GM12878 (cell line): ENCODE results near the gene BAK1. TPM values are rescaled to one million over a fixed set of nuclear protein-coding genes. Genes with fewer than 3 reads are reported as not detected.

Experiments used
- ATAC-seq: fragments of 200-7000 bp; cut with Tn5 transposase; 3 replicates; pipeline ENCODE4 v1.9.1; 2020; ENCODE audit warnings: mild to moderate bottlenecking, moderate library complexity
- BruUV-seq: library from RNA; stranded (reverse); fragments of 400-500 nt; replicated peaks from 2 replicates; lab custom pipeline; 2021; lab: Mats Ljungman, UMichigan
- CTCF ChIA-PET: fragments of 300-600 bp; sonication (Branson Sonifier 250); formaldehyde crosslinking; extraction: SDS; loops from one replicate; lab custom pipeline; 2021; ENCODE audit warnings: inconsistent platforms; lab: Yijun Ruan, JAX
- POLR2A ChIA-PET: fragments of 350-600 bp; formaldehyde crosslinking; extraction: SDS; loops from one replicate; lab custom pipeline; 2021; ENCODE audit warnings: inconsistent platforms; lab: Charles Lee
- RAD21 ChIA-PET: fragments of 300-600 bp; sonication (Branson Sonifier 250); formaldehyde crosslinking; loops from one replicate; lab custom pipeline; 2023; ENCODE audit warnings: antibody characterized with exemption; ENCODE audit not compliant: unreplicated experiment; lab: Charles Lee
- SMC1A ChIA-PET: fragments of 300-600 bp; sonication (Branson Sonifier 250); formaldehyde crosslinking; loops from one replicate; lab custom pipeline; 2023; ENCODE audit not compliant: unreplicated experiment, uncharacterized antibody; lab: Charles Lee
- DNase-seq: peaks from one replicate; pipeline ENCODE4 v3.0.0-alpha.2; 2011; ENCODE audit warnings: low read depth, low spot score
- FAIRE-seq: peaks from 3 replicates; lab custom pipeline; 2011; peaks lifted over from hg19 to GRCh38; lab: Jason Lieb, UNC
- H2AFZ ChIP-seq: 2 replicates; pipeline ENCODE4 v1.6.0; 2011; ENCODE audit warnings: low read depth, low read length, control low read depth; ENCODE audit not compliant: control insufficient read depth
- H3K27ac ChIP-seq: 2 replicates; pipeline ENCODE4 v1.5.1; 2011; ENCODE audit warnings: control low read depth; ENCODE audit not compliant: control insufficient read depth, insufficient read depth
- H3K27me3 ChIP-seq, 2 experiments: replicated peaks in 1 of 2; 2 replicates each; pipeline versions ENCODE4 v1.6.0 to v1.6.1; 2011; ENCODE audit warnings: low read length in 1 of 2; ENCODE audit not compliant: control insufficient read depth in 2 of 2, insufficient read depth in 2 of 2
- H3K36me3 ChIP-seq, 2 experiments: 2 replicates each; pipeline ENCODE4 v1.5.1; 2011; ENCODE audit warnings: low read length in 1 of 2; ENCODE audit not compliant: control insufficient read depth in 2 of 2, insufficient read depth in 2 of 2
- H3K4me1 ChIP-seq: 2 replicates; pipeline ENCODE4 v1.6.1; 2011; ENCODE audit warnings: mild to moderate bottlenecking, low read length, moderate library complexity, mixed read lengths; ENCODE audit not compliant: control insufficient read depth, insufficient read depth
- H3K4me2 ChIP-seq: 2 replicates; pipeline ENCODE4 v1.6.0; 2011; ENCODE audit warnings: control low read depth; ENCODE audit not compliant: control insufficient read depth, insufficient read depth
- H3K4me3 ChIP-seq: fragments of 200-600 bp; sonication (generic); 2 replicates; pipeline ENCODE4 v1.5.1; 2016
- H3K79me2 ChIP-seq: 2 replicates; pipeline ENCODE4 v1.6.0; 2011; ENCODE audit warnings: low read length; ENCODE audit not compliant: control insufficient read depth, insufficient read depth
- H3K9ac ChIP-seq: 2 replicates; pipeline ENCODE4 v1.8.0; 2011; ENCODE audit warnings: low read length, control low read depth, mixed read lengths; ENCODE audit not compliant: control insufficient read depth, insufficient read depth
- H3K9me3 ChIP-seq: replicated peaks from 3 replicates; pipeline ENCODE4 v1.5.1; 2011; ENCODE audit warnings: mild to moderate bottlenecking, low read length; ENCODE audit not compliant: control insufficient read depth, insufficient read depth
- H4K20me1 ChIP-seq: 2 replicates; pipeline ENCODE4 v1.6.0; 2011; ENCODE audit not compliant: control insufficient read depth, insufficient read depth
- ASH2L ChIP-seq: fragments of 300-600, 200-600 bp; sonication (generic); IDR thresholded peaks from 2 replicates; pipeline ENCODE4 v1.6.1; 2017; ENCODE audit warnings: low read depth, mild to moderate bottlenecking, borderline replicate concordance
- CHD2 ChIP-seq: IDR thresholded peaks from 2 replicates; pipeline ENCODE4 v1.6.1; 2011; ENCODE audit warnings: low read depth, low read length, improper control_type of control experiment, borderline replicate concordance
- HDAC2 ChIP-seq: fragments of 200-600 bp; sonication (generic); IDR thresholded peaks from 2 replicates; pipeline ENCODE4 v1.6.1; 2017
- JUND ChIP-seq: IDR thresholded peaks from 2 replicates; pipeline ENCODE4 v1.6.1; 2012; ENCODE audit warnings: low read depth, mild to moderate bottlenecking, low read length, improper control_type of control experiment, moderate library complexity
- KDM1A ChIP-seq: fragments of 200-600 bp; sonication (generic); IDR thresholded peaks from 2 replicates; pipeline ENCODE4 v1.6.1; 2016; ENCODE audit warnings: borderline replicate concordance
- MTA3 ChIP-seq: IDR thresholded peaks from 2 replicates; pipeline ENCODE4 v1.6.1; 2012; ENCODE audit warnings: low read length, inconsistent platforms, borderline replicate concordance
- NFIC ChIP-seq: IDR thresholded peaks from 2 replicates; pipeline ENCODE4 v1.6.1; 2012; ENCODE audit warnings: low read depth, mild to moderate bottlenecking, inconsistent platforms, low read length, moderate library complexity
- NFYB ChIP-seq: IDR thresholded peaks from 2 replicates; pipeline ENCODE4 v1.6.1; 2011; ENCODE audit warnings: low read depth, mild to moderate bottlenecking, low read length, improper control_type of control experiment, moderate library complexity; ENCODE audit not compliant: insufficient read depth
- NR2F1 ChIP-seq: fragments of 450-650 bp; conservative IDR thresholded peaks from 2 replicates; pipeline ENCODE4 v1.6.1; 2017; ENCODE audit warnings: mild to moderate bottlenecking
- PAX8 ChIP-seq: fragments of 450-650 bp; IDR thresholded peaks from 2 replicates; pipeline ENCODE4 v1.6.1; 2017; ENCODE audit warnings: mild to moderate bottlenecking, moderate library complexity
- PBX3 ChIP-seq: IDR thresholded peaks from 2 replicates; pipeline ENCODE4 v1.6.1; 2011; ENCODE audit warnings: mild to moderate bottlenecking, low read depth, low read length, moderate library complexity; ENCODE audit not compliant: insufficient replicate concordance
- SP1 ChIP-seq: IDR thresholded peaks from one replicate; pipeline ENCODE4 v1.6.1; 2011; ENCODE audit warnings: low read depth, low read length
- SRF ChIP-seq, 2 experiments: IDR thresholded peaks; 2 replicates each; pipeline ENCODE4 v1.6.1; 2011; ENCODE audit warnings: low read depth in 2 of 2, low read length in 2 of 2, mild to moderate bottlenecking in 1 of 2, moderate library complexity in 1 of 2
- ZBED1 ChIP-seq: IDR thresholded peaks from 2 replicates; pipeline ENCODE4 v1.6.1; 2016; ENCODE audit warnings: borderline replicate concordance
- ZBTB4 ChIP-seq: fragments of 450-650 bp; formaldehyde crosslinking; IDR thresholded peaks from 2 replicates; pipeline ENCODE4 v1.4.0; 2022; ENCODE audit warnings: mild to moderate bottlenecking, moderate library complexity
- WGBS: methylation state at CpG from one replicate; pipeline ENCODE4 v1.1.6; 2016; ENCODE audit warnings: low lambda C conversion rate; ENCODE audit not compliant: insufficient replicate concordance, insufficient coverage; ENCODE audit errors: missing lambda C conversion rate; 5-methylcytosine and 5-hydroxymethylcytosine counted together
- in situ Hi-C: fragments of 300-500 bp; cut with MboI; formaldehyde crosslinking; loops from 9 replicates; pipeline ENCODE4 v1.14.3; 2018; ENCODE audit warnings: mixed read lengths
- intact Hi-C: fragments of 100-400 bp; cut with micrococcal nuclease; formaldehyde crosslinking; loops from one replicate; pipeline ENCODE4 v1.14.2; 2022; ENCODE audit not compliant: unreplicated experiment
- polyA plus RNA-seq, 11 experiments: library from polyadenylated mRNA; depleted of rRNA in 4 of 11; unstranded in 6 of 11; stranded (reverse) in 5 of 11; fragments of >200 nt; fragmentation: Nextera tagmentation in 4 of 11; fragmentation: Illumina TruSeq in 1 of 11; extraction: Ambion mirVana in 4 of 11; extraction: Trizol in 1 of 11; gene quantifications; 1 replicate in 1 of 11; 2 replicates in 10 of 11; pipeline versions ENCODE4 v1.2.1 to v1.2.3, GENCODE V29; 2011 to 2016; ENCODE audit warnings: inconsistent platforms in 2 of 11, missing spikeins in 2 of 11, low read depth in 1 of 11
- total RNA-seq, 4 experiments: library from RNA; depleted of rRNA in 3 of 4; stranded (reverse); fragments of >200 nt in 3 of 4; fragmentation: Illumina TruSeq in 1 of 4; extraction: Trizol in 1 of 4; gene quantifications; 2 replicates each; pipeline versions ENCODE4 v1.2.1 to v1.2.3, GENCODE V29; 2013 to 2021
- TF ChIP-seq, protein P1 (sequence below): fragments of 450-650 bp; IDR thresholded peaks from 2 replicates; pipeline ENCODE4 v1.6.1; 2017; ENCODE audit warnings: mild to moderate bottlenecking

Gene BAK1
- total and polyA plus RNA-seq, 10 of the 15 experiments (the other 5 are each of a cell fraction or from before 2014, with no cell fraction given) = 6.3 to 65.8 (median 29.6) TPM

DNA sequence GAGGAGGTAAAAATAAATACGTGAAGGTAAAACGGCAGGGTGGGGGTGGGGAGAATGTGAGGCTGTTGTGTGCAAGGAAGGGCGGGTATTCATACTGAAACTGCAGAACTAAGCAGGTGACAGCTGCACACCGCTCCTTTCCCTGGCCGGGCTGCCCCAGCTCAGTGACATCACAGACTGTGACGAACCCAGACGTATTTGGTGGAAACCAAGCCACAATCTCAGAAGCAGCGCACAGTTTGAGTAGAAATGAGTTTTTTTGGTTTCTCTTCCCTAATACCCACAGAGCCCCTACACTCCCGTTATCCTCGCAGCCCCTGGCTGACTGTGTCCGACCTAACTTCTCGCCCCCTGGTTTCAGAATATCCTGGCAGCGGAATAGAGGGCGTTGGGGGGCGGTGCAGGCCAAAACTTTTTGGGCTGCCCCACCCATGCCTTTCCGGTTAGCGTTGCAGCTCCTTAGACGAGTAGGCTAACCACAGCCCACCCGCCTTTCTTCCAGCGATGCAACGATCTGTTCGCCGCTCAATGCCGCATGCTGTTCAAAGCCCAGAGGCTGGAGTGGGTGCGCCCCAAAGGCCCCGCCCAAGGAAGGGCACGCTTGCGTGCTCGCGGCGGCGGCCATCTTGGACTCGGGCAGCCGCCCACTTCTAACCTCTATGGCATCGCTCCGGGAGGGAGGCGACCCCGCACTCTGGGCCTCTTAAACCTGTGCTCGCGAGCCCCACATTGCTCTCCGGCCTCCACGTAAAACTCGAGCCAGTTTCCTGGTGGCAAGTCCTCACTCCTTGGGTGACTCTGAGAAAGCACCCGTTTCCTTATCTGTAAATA lies 9.1 kb downstream of the BAK1 start:
- POLR2A ChIA-PET = interaction anchor here (0.6 to 3.4 kb wide), 12 partner anchors 9 to 294 kb away, joined by 3 to 26 read pairs (median 4); partner anchors contain the start of genes B3GALT4, BAK1, CUTA and ITPR3
- WGBS = under 1% methylated on average over 44 of the region's 44 CpGs
- Histone ChIP-seq H3K36me3 (peaks cover 20 to 21% of the 10 kb centered on the region in 2 experiments), H3K4me2 (peak overlapping the region; percentile 88), H3K9me3 (no peaks in the 10 kb centered on the region), H3K27me3 (no peaks in the 10 kb centered on the region), H4K20me1 (no peaks in the 10 kb centered on the region; the same call in 1 of the 2 replicates), H3K79me2 (no peaks in the 10 kb centered on the region), H3K27ac (peak overlapping the region; percentile 98), H2AFZ (peak overlapping the region; percentile 75), H3K4me3 (peak overlapping the region; percentile 67), H3K4me1 (peaks cover 18% of the 10 kb centered on the region), H3K9ac (peak overlapping the region; percentile 75)
- RAD21 ChIA-PET = interaction anchor here (0.7 to 1.6 kb wide), 14 partner anchors 9 to 450 kb away, joined by 3 to 13 read pairs (median 3); partner anchors contain the start of genes BAK1, RPS18, VPS52 and ZBTB22
- DNase-seq (peak; percentile 96), ATAC-seq (peak; percentile 90), FAIRE-seq (peak; percentile 99)
- intact Hi-C loops = loop anchor here (1.0 to 10.0 kb wide), 5 partner anchors 8 to 366 kb away; partner anchors contain the start of genes HSD17B8, RING1, RXRB and SLC39A7
- CTCF ChIA-PET = interaction anchor here (0.6 to 1.8 kb wide), 8 partner anchors 9 to 145 kb away, joined by 3 to 7 read pairs (median 4); partner anchors contain the start of genes BAK1 and UQCC2
- SMC1A ChIA-PET = interaction anchor here (0.6 to 1.8 kb wide), 9 partner anchors 9 to 140 kb away, joined by 3 to 8 read pairs (median 3); partner anchors contain the start of genes BAK1 and ZBTB9
- no TSS peak for BruUV-seq
- in situ Hi-C loops = no loop called here
- peak; percentile 94 for TF ChIP-seq CHD2
- TF ChIP-seq JUND = peak; percentile 94
- peak; percentile 93; the same call in 1 of the 2 replicates for TF ChIP-seq ZBED1
- peak; percentile 71 for TF ChIP-seq NR2F1
- TF ChIP-seq ZBTB4 = no peak
- TF ChIP-seq ASH2L = peak; percentile 52; the same call in 1 of the 2 replicates
- 0 out of 2 replicates have a peak, but pooled peaks have one; percentile 38 for TF ChIP-seq NFYB
- peak; percentile 92; the same call in 1 of the 2 replicates for TF ChIP-seq MTA3
- peak; percentile 95 for TF ChIP-seq NFIC
- TF ChIP-seq HDAC2 = no peak
- TF ChIP-seq KDM1A = no peak
- peak; percentile 66 to 83; a peak in 2 of 4 replicates for TF ChIP-seq SRF (IDR thresholded peaks at IDR 0.05; ENCODE audit: low read depth in 2 of 2, low read length in 2 of 2)
- TF ChIP-seq SP1 = peak; percentile 82
- TF ChIP-seq, protein P1, sequence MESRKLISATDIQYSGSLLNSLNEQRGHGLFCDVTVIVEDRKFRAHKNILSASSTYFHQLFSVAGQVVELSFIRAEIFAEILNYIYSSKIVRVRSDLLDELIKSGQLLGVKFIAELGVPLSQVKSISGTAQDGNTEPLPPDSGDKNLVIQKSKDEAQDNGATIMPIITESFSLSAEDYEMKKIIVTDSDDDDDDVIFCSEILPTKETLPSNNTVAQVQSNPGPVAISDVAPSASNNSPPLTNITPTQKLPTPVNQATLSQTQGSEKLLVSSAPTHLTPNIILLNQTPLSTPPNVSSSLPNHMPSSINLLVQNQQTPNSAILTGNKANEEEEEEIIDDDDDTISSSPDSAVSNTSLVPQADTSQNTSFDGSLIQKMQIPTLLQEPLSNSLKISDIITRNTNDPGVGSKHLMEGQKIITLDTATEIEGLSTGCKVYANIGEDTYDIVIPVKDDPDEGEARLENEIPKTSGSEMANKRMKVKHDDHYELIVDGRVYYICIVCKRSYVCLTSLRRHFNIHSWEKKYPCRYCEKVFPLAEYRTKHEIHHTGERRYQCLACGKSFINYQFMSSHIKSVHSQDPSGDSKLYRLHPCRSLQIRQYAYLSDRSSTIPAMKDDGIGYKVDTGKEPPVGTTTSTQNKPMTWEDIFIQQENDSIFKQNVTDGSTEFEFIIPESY = no peak
- TF ChIP-seq PBX3 = no peak
- TF ChIP-seq PAX8 = 0 out of 2 replicates have a peak, but pooled peaks have one; percentile 9
